ENCODE data around the gene MYO3A.

- no peak for TF ChIP-seq EZH2phosphoT487 (IDR thresholded peaks at IDR 0.05; ENCODE audit: low read length)
- TF ChIP-seq CTCF (IDR thresholded peaks at IDR 0.05; ENCODE audit: low read length), result no peak
- TF ChIP-seq EZH2 (optimal IDR thresholded peaks at IDR 0.05; ENCODE audit: low read depth, low read length), result no peak
These were observed 20.8 kb downstream of the MYO3A start for GRCh38 chr10:25954851-25955250.

Data from MM.1S (cell line).